ENCODE data around the gene ASIC4. TPM values are rescaled to one million over a fixed set of nuclear protein-coding genes. Genes with fewer than 3 reads are reported as not detected.

ASIC4 gene
- total RNA-seq, 4 donors from 2014 or later, result not detected

GRCh38 chr2:219556413-219556812, 42.1 kb downstream of the ASIC4 start:
- Histone ChIP-seq H3K9me3 (no peaks in the 10 kb centered on the region), H3K4me3 (no peak overlapping the region), H3K4me1 (peaks cover 14 to 29% (median 18%) of the 10 kb centered on the region in 3 donors), H3K36me3 (peaks cover 0 to 4% (median 0%) of the 10 kb centered on the region in 3 donors), H3K27ac (no peak overlapping the region), H3K27me3 (peaks cover 0 to 32% (median 3%) of the 10 kb centered on the region in 4 donors)
- 85% methylated on average over 18 of the region's 19 CpGs; no CpG with 5 or more reads in 1 of the 2 donors for WGBS, 2 donors
- no peak for TF ChIP-seq CTCF (IDR thresholded peaks at IDR 0.05)
- TF ChIP-seq POLR2A (IDR thresholded peaks at IDR 0.05), result no peak
- intact Hi-C loops (cut with DNase I), result no loop called here
- no peak for DNase-seq

GRCh38 chr2:219557320-219557719, 43.0 kb downstream of the ASIC4 start:
- Histone ChIP-seq H3K36me3 (peaks cover 0 to 11% (median 0%) of the 10 kb centered on the region in 3 donors), H3K4me1 (peaks cover 6 to 20% (median 10%) of the 10 kb centered on the region in 3 donors), H3K9me3 (no peaks in the 10 kb centered on the region), H3K4me3 (no peak overlapping the region), H3K27me3 (peaks cover 0 to 23% (median 3%) of the 10 kb centered on the region in 4 donors), H3K27ac (no peak overlapping the region)
- WGBS, 2 donors, result 90 to 97% methylated on average over 7 to 8 of the region's 21 CpGs
- TF ChIP-seq POLR2A (IDR thresholded peaks at IDR 0.05), result no peak
- TF ChIP-seq CTCF (IDR thresholded peaks at IDR 0.05), result no peak
- intact Hi-C loops (cut with DNase I), result no loop called here
- no peak for DNase-seq

GRCh38 chr2:219557791-219558785, 43.8 kb downstream of the ASIC4 start:
- TF ChIP-seq CTCF (IDR thresholded peaks at IDR 0.05) (no peak), POLR2A (IDR thresholded peaks at IDR 0.05) (no peak)
- Histone ChIP-seq H3K4me1 (peaks cover 2 to 12% (median 5%) of the 10 kb centered on the region in 3 donors), H3K27ac (no peak overlapping the region), H3K27me3 (peaks cover 0 to 16% (median 2%) of the 10 kb centered on the region in 4 donors), H3K9me3 (no peaks in the 10 kb centered on the region), H3K36me3 (peaks cover 0 to 18% (median 0%) of the 10 kb centered on the region in 3 donors), H3K4me3 (no peak overlapping the region)
- intact Hi-C loops (cut with DNase I), result no loop called here
- WGBS, 2 donors, result 95% methylated on average over 6 of the region's 25 CpGs; no CpG with 5 or more reads in 1 of the 2 donors
- DNase-seq, result no peak

- peaks cover 0 to 26% (median 0%) of the 10 kb centered on the region in 3 donors for H3K36me3 ChIP-seq
- TF ChIP-seq CTCF (IDR thresholded peaks at IDR 0.05) (no peak), POLR2A (IDR thresholded peaks at IDR 0.05) (no peak)
- peaks cover 0 to 7% (median 0%) of the 10 kb centered on the region in 3 donors for H3K4me1 ChIP-seq
- peaks cover 0 to 3% (median 0%) of the 10 kb centered on the region in 4 donors for H3K27me3 ChIP-seq
- intact Hi-C loops (cut with DNase I), result no loop called here
- 82 to 88% methylated on average over 18 to 20 of the region's 20 CpGs for WGBS, 2 donors
- H3K9me3 ChIP-seq, result no peaks in the 10 kb centered on the region
- H3K27ac ChIP-seq, result no peak overlapping the region
- no peak for DNase-seq
- H3K4me3 ChIP-seq, result no peak overlapping the region
Observed at GRCh38 chr2:219559156-219559915, 45.1 kb downstream of the ASIC4 start.
